Lower lobe of right lung (tissue), 2 donors: ENCODE measurements around the gene HOXB3. TPM values are rescaled to one million over a fixed set of nuclear protein-coding genes. Genes with fewer than 3 reads are reported as not detected.

Experiments used
- ATAC-seq, 2 donors: fragments of 200-7000 bp; cut with Tn5 transposase; one replicate each; pipeline ENCODE4 v1.9.1; 2020 to 2022; ENCODE audit warnings: mild to moderate bottlenecking in 2 of 2, moderate library complexity in 2 of 2
- DNase-seq: peaks from one replicate; pipeline ENCODE4 v3.0.0-alpha.2; 2020
- H3K27ac ChIP-seq: fragments of 200-600 bp; one replicate; pipeline ENCODE4 v1.8.0; 2022
- H3K27me3 ChIP-seq: fragments of 200-600 bp; one replicate; pipeline ENCODE4 v1.8.0; 2022; ENCODE audit warnings: low read depth
- H3K36me3 ChIP-seq: fragments of 200-600 bp; one replicate; pipeline ENCODE4 v1.8.0; 2022; ENCODE audit warnings: mild to moderate bottlenecking
- H3K4me1 ChIP-seq: fragments of 200-600 bp; one replicate; pipeline ENCODE4 v1.8.0; 2022
- H3K4me3 ChIP-seq: fragments of 200-600 bp; one replicate; pipeline ENCODE4 v1.8.0; 2022; ENCODE audit warnings: mild to moderate bottlenecking
- H3K9me3 ChIP-seq: fragments of 200-600 bp; one replicate; pipeline ENCODE4 v1.8.0; 2022
- intact Hi-C: fragments of 100-400 bp; cut with DNase I; formaldehyde crosslinking; loops from one replicate; pipeline ENCODE4 v1.11.0; 2022
- total RNA-seq: library from RNA; stranded (reverse); fragmentation: NEBNext Ultra II Directional; extraction: Animal tissue kit (Norgen Biotek cat#: 25700); gene quantifications from one replicate; pipeline ENCODE4 v1.2.1, GENCODE V29; 2021
- TF ChIP-seq, protein P1 (sequence below): fragments of 200-600 bp; IDR thresholded peaks from one replicate; pipeline ENCODE4 v1.8.0; 2022; ENCODE audit warnings: antibody characterized with exemption, mild to moderate bottlenecking
- donor health status: DM: no; HTN: yes; CAD: no; lungs with severe emphysema.

Gene HOXB3
- total RNA-seq, 1 donor from 2014 or later, result 11.3 TPM

DNA sequence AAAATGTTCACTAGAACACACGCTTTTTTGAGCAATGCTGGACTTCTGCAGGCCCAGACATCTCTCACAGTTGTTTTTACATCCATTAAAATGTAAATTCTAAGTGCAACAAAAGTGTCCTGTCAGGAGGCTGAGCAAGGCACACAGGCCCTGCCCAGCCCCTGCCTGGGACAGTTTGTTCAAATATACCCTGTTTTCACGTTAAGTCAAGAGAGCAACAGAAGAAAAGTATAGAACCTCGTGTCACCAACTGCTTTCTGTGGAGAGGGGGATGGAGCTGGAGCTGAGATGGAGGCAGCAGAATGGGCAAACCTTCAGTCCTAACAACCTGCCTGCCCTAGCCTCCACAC, 40.8 kb downstream of the HOXB3 start:
- intact Hi-C loops, result no loop called here
- no peaks in the 10 kb centered on the region for H3K36me3 ChIP-seq
- TF ChIP-seq, protein P1, sequence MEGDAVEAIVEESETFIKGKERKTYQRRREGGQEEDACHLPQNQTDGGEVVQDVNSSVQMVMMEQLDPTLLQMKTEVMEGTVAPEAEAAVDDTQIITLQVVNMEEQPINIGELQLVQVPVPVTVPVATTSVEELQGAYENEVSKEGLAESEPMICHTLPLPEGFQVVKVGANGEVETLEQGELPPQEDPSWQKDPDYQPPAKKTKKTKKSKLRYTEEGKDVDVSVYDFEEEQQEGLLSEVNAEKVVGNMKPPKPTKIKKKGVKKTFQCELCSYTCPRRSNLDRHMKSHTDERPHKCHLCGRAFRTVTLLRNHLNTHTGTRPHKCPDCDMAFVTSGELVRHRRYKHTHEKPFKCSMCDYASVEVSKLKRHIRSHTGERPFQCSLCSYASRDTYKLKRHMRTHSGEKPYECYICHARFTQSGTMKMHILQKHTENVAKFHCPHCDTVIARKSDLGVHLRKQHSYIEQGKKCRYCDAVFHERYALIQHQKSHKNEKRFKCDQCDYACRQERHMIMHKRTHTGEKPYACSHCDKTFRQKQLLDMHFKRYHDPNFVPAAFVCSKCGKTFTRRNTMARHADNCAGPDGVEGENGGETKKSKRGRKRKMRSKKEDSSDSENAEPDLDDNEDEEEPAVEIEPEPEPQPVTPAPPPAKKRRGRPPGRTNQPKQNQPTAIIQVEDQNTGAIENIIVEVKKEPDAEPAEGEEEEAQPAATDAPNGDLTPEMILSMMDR, result no peak
- H3K4me3 ChIP-seq, result no peak overlapping the region
- peaks cover 62% of the 10 kb centered on the region for H3K27me3 ChIP-seq
- no peak for ATAC-seq
- H3K27ac ChIP-seq, result peak overlapping the region; percentile 56
- no peaks in the 10 kb centered on the region for H3K9me3 ChIP-seq
- no peak for DNase-seq
- peaks cover 24% of the 10 kb centered on the region for H3K4me1 ChIP-seq

DNA sequence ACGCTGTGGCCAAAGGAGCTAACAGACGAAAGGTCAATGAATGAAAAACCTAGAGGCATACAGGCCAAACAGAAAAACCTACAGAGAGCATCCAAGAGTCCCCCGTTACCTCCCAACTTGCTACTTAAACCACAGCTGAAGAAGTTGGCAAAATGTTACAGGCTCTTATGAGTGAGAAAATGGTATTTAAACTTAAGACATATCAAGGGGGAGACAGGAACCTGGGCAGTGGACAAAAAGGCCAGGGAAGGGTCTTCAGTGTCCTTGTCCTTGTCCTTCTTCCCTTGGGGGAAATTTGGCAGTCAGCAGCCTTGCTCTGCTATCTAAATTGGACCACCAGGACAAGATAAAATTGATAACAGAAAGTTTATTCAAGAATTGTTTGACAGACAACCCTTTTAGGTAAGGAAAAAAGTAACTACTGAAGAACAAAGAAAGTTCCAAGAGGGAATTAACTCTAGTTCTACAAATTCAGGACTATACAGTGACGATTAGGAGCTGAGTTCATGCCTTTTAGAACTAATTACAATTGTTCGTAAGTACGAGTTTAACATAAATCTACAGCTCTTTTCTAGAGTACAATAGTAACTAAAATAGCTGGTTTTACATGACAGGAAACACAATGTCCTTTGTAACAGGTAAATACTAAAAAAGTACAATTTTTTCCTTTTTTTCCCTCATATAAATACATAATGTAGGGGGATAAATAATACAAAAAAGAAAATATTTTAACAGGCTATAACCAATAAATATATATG, 41.3 kb downstream of the HOXB3 start:
- Histone ChIP-seq H3K27ac (peak overlapping the region; percentile 56), H3K4me1 (peaks cover 24% of the 10 kb centered on the region), H3K36me3 (no peaks in the 10 kb centered on the region), H3K27me3 (peaks cover 61% of the 10 kb centered on the region), H3K9me3 (no peaks in the 10 kb centered on the region), H3K4me3 (no peak overlapping the region)
- intact Hi-C loops, result no loop called here
- ATAC-seq, result no peak
- no peak for DNase-seq
- TF ChIP-seq, protein P1, result no peak

DNA sequence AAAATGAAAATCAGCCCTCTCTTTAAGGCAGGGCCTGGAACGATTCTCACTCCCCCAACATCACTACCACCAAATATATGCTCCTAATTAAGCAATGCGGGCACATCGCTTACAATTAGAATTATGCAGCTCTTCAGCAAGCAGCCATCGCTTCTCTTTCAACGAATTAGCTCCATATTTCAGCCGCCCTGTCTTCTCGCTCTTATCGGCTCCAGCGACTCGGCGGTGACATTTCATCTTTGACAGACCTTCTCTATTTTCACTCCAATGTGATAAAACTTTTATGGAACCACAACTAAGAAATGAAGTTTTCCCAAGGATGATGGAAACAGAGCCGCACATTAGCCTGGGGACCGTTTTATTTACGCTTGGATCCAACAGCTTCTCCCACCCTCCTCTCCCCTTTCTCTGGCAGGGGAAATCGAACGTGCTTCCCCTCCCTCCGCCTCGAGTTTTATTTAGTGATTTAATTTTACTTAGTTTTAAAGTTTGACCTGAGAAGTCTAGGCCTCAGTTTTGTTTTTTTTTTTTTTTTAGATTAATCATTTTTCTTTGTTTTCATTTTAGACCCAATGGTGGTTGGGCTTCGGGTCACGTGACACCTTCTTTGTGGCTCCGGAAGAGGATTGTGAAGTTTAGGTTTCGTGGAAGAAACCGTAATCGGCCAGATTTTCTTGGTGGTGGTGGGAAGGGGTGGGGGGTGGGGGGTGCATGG, 42.1 kb downstream of the HOXB3 start:
- Histone ChIP-seq H3K27ac (peak overlapping the region; percentile 76), H3K36me3 (no peaks in the 10 kb centered on the region), H3K4me1 (peaks cover 24% of the 10 kb centered on the region), H3K9me3 (no peaks in the 10 kb centered on the region), H3K27me3 (peaks cover 62% of the 10 kb centered on the region), H3K4me3 (peak overlapping the region; percentile 24)
- TF ChIP-seq, protein P1, result no peak
- ATAC-seq, result no peak
- DNase-seq, result no peak
- intact Hi-C loops, result no loop called here

DNA sequence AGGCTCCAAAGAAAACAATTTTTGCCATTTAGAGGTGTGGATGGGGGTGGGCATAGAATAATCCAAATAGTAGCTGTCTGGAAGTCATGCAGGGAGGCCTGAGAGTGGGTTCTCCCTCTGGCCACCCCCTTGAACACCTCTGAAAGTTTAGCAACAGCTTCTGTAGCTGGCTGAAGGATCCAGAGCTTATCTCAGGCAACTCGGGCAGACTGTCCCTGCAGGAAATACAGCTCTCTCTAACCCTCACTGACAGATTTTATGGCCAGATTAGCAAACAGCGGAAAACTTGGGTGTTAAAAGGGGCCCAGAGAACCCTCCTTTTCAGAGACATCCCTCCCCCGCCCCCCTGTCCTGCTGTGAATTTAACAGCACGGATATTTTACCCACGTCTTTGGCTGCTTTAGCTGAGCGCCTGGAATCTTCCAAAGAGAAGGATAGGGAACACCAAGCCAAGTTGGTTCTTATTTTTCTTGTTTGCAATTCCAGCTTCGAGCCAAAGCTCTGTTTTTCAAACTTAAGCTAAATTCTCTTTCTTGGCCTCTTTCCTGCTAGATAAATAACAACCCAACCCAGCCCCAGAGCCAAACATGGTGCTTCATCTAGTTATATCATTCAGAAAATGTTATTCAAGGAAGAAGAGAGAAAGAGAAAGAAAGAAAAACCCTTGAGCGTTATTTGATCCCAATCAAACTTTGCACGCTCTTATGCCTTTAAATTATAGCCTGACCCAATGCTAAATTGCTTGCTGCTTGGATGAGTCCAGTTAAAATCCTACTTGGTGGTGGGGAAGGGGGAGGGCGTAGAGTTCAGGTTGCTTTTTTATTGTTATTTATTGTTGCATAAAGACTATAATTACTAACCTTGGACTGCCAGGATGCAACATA, 42.9 kb downstream of the HOXB3 start:
- Histone ChIP-seq H3K4me3 (peak overlapping the region; percentile 24), H3K27ac (peak overlapping the region; percentile 76), H3K9me3 (no peaks in the 10 kb centered on the region), H3K4me1 (peaks cover 24% of the 10 kb centered on the region), H3K27me3 (peaks cover 68% of the 10 kb centered on the region), H3K36me3 (no peaks in the 10 kb centered on the region)
- DNase-seq, result no peak
- TF ChIP-seq, protein P1, result no peak
- ATAC-seq, result peak in 1 of 2 donors; percentile 15
- intact Hi-C loops, result no loop called here

DNA sequence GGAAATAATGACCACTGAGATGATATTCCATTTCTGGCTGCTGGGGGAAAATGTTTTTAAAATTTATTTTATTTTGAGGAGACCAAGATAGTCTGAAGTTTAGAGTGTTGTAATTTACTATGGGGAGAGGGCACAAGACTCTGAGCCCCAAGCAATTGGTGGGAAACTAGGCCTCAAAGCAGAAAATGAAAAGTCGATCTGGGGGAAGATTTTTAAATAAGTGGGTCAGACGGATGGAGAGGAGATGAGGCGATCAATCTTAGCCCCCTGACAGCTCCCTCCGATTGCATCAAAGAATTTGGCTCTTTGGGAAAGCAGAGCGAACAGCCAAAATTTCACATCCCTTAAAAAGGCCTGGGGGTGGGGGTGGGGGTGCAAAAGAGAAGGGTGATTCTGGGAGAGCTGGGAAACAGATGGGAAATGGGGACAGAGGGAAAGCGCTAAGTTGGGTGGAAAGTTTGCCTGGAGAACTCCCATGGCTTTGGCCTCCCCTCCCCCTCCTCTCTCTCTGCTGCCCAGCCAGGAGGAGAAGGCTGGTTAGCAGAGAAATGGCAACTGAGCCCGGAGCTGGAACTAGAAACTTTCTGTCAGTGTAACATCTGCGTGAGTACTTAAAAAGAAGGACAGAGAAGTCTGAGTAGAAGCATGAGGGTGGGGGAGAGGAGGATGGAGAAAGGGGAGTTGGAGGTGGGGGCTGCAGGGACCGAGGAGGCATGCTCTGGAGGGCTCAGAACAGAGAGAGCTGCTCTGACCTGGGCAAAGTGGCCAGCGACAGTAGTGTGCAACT, 43.7 kb downstream of the HOXB3 start:
- no peaks in the 10 kb centered on the region for H3K9me3 ChIP-seq
- peak overlapping the region; percentile 76 for H3K27ac ChIP-seq
- no peaks in the 10 kb centered on the region for H3K36me3 ChIP-seq
- peaks cover 24% of the 10 kb centered on the region for H3K4me1 ChIP-seq
- peak overlapping the region; percentile 24 for H3K4me3 ChIP-seq
- intact Hi-C loops, result no loop called here
- no peak for ATAC-seq
- peaks cover 68% of the 10 kb centered on the region for H3K27me3 ChIP-seq
- TF ChIP-seq, protein P1, result no peak
- no peak for DNase-seq
